ENCODE measurements around the gene STK32B.
A peak's percentile ranks its signal among the peaks of the same experiment; 100 is the strongest.

DNA sequence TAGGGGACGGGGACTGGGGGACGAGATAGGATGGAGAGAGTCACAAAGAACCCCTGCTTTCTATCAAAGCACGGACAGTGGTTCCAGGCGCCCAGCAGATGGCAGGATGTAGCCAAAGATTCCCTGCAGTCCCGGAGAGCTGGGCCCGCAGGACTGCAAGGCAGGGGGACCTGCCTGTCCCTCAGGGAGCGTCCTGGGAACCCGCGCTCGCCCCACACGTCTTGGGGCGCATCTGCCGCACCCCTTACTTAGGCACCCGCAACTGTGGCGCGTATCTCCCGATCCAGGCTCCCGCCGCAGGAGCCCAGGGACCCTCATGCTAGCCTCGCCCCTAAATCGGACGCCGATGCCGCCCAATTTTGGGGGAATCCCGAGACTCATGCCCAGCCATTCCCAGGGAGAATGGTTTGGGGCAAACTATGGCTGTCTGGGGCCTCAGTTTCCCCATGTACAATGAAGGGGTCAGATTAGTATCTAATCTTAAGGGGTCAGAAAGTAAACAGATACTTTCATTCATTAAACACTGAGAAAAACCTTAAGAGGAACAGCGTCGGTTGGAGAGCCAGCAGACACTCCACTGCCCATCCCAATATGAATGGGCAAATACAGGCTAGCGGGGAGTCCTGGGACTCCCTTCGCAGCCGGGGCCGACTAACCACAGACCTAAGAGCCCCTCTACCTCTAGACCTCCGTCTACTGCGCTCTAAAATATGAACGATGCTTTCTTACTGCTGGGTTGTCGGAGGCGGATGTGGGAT, 581 bp upstream of the STK32B start:
- TF ChIP-seq, protein P1, sequence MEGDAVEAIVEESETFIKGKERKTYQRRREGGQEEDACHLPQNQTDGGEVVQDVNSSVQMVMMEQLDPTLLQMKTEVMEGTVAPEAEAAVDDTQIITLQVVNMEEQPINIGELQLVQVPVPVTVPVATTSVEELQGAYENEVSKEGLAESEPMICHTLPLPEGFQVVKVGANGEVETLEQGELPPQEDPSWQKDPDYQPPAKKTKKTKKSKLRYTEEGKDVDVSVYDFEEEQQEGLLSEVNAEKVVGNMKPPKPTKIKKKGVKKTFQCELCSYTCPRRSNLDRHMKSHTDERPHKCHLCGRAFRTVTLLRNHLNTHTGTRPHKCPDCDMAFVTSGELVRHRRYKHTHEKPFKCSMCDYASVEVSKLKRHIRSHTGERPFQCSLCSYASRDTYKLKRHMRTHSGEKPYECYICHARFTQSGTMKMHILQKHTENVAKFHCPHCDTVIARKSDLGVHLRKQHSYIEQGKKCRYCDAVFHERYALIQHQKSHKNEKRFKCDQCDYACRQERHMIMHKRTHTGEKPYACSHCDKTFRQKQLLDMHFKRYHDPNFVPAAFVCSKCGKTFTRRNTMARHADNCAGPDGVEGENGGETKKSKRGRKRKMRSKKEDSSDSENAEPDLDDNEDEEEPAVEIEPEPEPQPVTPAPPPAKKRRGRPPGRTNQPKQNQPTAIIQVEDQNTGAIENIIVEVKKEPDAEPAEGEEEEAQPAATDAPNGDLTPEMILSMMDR (IDR thresholded peaks at IDR 0.05 in 8 of 11, conservative IDR thresholded peaks at IDR 0.05 in 3 of 11) = peak; percentile 14 to 74 (median 57)
- TF ChIP-seq POLR2A (IDR thresholded peaks at IDR 0.05) = no peak
- TF ChIP-seq POLR2AphosphoS5 (IDR thresholded peaks at IDR 0.05) = no peak

Measured in spleen (tissue), 7 donors.